HepG2 (cell line): ENCODE results near the gene RBM12. TPM values are rescaled to one million over a fixed set of nuclear protein-coding genes. Genes with fewer than 3 reads are reported as not detected.
A peak's percentile ranks its signal among the peaks of the same experiment; 100 is the strongest.

Experiments used
- AFF4 ChIP-seq: sonication (generic); formaldehyde crosslinking; IDR thresholded peaks from 2 replicates; pipeline ENCODE4 v1.4.0; 2020; ENCODE audit warnings: missing genetic modification reagents
- CCDC6 ChIP-seq: sonication (generic); formaldehyde crosslinking; IDR thresholded peaks from 2 replicates; pipeline ENCODE4 v1.8.1; 2022; ENCODE audit warnings: mild to moderate bottlenecking, missing genetic modification reagents, moderate library complexity
- TRAFD1 ChIP-seq: sonication (generic); formaldehyde crosslinking; IDR thresholded peaks from 2 replicates; pipeline ENCODE4 v1.5.1; 2020; ENCODE audit warnings: missing genetic modification reagents, mild to moderate bottlenecking, borderline replicate concordance
- ZBTB7A ChIP-seq: sonication (generic); formaldehyde crosslinking; IDR thresholded peaks from 2 replicates; pipeline ENCODE4 v1.8.0; 2022; ENCODE audit warnings: mild to moderate bottlenecking, missing genetic modification reagents
- ZNF18 ChIP-seq: sonication (generic); formaldehyde crosslinking; IDR thresholded peaks from 2 replicates; pipeline ENCODE4 v1.8.0; 2022; ENCODE audit warnings: mild to moderate bottlenecking, missing genetic modification reagents; ENCODE audit not compliant: insufficient replicate concordance
- ZNF441 ChIP-seq: sonication (generic); formaldehyde crosslinking; IDR thresholded peaks from 2 replicates; pipeline ENCODE4 v1.7.0; 2021; ENCODE audit warnings: missing genetic modification reagents, borderline replicate concordance
- polyA plus RNA-seq, 8 experiments: library from polyadenylated mRNA; depleted of rRNA in 3 of 8; stranded (reverse) in 7 of 8; unstranded in 1 of 8; fragments of >200 nt; fragmentation: Illumina TruSeq in 4 of 8; extraction: Trizol in 4 of 8; gene quantifications; 2 replicates each; pipeline versions ENCODE4 v1.2.1 to v1.2.3, GENCODE V29; 2011 to 2016; ENCODE audit warnings: low read depth in 4 of 8, missing spikeins in 1 of 8, mixed read lengths in 1 of 8; ENCODE audit not compliant: insufficient read depth in 1 of 8
- total RNA-seq, 5 experiments: library from RNA; depleted of rRNA; stranded (reverse); fragments of >200 nt; fragmentation: Illumina TruSeq; extraction: Trizol; gene quantifications; 2 replicates each; pipeline ENCODE4 v1.2.3, GENCODE V29; 2016; ENCODE audit warnings: low read depth in 1 of 5
- TF ChIP-seq, protein P1 (sequence below), 2 experiments: fragments of 450-650 bp in 1 of 2; sonication (generic) in 1 of 2; formaldehyde crosslinking in 1 of 2; IDR thresholded peaks; 2 replicates each; pipeline versions ENCODE4 v1.6.1 to v1.8.0; 2016 to 2022; ENCODE audit warnings: antibody characterized with exemption in 1 of 2, mild to moderate bottlenecking in 1 of 2, missing genetic modification reagents in 1 of 2
- TF ChIP-seq, protein P2 (sequence below): sonication (generic); formaldehyde crosslinking; IDR thresholded peaks from 2 replicates; pipeline ENCODE4 v1.4.0; 2020; ENCODE audit warnings: low read depth, mild to moderate bottlenecking, missing genetic modification reagents

RBM12 gene
- total and polyA plus RNA-seq, 2 of the 13 experiments (the other 11 are each of a cell fraction or from before 2014, with no cell fraction given) = 97.9 to 104 TPM

DNA sequence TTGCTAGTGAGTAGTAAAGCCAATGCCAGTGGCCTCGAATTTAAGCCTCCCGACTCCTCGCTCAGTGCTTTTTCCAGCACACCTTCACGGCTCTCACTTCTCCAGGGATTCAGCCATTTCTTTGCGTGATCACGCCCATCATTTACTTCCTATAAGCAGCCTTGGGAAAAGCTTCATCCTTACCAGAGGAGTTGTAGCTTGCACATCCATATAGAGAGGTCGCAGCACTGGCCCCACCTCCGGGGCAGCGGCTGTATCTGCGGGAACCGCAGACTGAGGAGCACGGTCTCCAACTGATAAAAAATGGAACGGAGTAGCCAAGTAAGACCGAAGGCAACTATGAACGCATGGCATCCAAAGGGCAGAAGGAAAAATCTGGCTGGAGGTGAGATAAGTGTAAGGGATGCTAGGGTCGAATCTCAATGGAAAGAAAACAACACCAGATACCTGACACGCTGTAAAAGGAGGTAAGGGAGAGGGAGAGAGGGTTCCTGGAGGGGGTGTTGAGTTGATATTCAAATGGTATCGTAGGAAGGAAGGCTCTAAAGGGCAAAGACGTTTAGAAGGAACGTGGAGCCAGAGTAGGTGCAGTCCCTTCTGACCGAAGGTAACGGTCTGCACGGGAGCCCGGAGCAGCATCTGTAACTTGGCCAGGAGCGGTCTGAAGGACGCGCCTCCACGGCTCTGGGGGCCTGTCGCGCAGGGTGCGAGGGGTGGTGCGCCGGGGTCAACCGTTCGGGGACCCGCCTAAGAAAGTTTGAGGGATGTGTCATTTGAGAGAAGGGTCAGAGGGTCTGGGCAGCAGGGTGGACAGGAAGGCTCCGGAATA, 33.8 kb upstream of the RBM12 start (continued):
- TF ChIP-seq, protein P1, sequence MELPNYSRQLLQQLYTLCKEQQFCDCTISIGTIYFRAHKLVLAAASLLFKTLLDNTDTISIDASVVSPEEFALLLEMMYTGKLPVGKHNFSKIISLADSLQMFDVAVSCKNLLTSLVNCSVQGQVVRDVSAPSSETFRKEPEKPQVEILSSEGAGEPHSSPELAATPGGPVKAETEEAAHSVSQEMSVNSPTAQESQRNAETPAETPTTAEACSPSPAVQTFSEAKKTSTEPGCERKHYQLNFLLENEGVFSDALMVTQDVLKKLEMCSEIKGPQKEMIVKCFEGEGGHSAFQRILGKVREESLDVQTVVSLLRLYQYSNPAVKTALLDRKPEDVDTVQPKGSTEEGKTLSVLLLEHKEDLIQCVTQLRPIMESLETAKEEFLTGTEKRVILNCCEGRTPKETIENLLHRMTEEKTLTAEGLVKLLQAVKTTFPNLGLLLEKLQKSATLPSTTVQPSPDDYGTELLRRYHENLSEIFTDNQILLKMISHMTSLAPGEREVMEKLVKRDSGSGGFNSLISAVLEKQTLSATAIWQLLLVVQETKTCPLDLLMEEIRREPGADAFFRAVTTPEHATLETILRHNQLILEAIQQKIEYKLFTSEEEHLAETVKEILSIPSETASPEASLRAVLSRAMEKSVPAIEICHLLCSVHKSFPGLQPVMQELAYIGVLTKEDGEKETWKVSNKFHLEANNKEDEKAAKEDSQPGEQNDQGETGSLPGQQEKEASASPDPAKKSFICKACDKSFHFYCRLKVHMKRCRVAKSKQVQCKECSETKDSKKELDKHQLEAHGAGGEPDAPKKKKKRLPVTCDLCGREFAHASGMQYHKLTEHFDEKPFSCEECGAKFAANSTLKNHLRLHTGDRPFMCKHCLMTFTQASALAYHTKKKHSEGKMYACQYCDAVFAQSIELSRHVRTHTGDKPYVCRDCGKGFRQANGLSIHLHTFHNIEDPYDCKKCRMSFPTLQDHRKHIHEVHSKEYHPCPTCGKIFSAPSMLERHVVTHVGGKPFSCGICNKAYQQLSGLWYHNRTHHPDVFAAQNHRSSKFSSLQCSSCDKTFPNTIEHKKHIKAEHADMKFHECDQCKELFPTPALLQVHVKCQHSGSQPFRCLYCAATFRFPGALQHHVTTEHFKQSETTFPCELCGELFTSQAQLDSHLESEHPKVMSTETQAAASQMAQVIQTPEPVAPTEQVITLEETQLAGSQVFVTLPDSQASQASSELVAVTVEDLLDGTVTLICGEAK (IDR thresholded peaks at IDR 0.05) = no peak; the same call in 1 of the 2 replicates
- TF ChIP-seq, protein P1 (CRISPR knock-in tag; IDR thresholded peaks at IDR 0.05) = peak; percentile 28; the same call in 1 of the 2 replicates
- TF ChIP-seq ZBTB7A (CRISPR knock-in tag) (no peak), CCDC6 (CRISPR knock-in tag) (no peak), ZNF18 (no peak), TRAFD1 (CRISPR knock-in tag) (no peak), ZNF441 (CRISPR knock-in tag) (no peak), AFF4 (CRISPR knock-in tag) (no peak)
- TF ChIP-seq, protein P2, sequence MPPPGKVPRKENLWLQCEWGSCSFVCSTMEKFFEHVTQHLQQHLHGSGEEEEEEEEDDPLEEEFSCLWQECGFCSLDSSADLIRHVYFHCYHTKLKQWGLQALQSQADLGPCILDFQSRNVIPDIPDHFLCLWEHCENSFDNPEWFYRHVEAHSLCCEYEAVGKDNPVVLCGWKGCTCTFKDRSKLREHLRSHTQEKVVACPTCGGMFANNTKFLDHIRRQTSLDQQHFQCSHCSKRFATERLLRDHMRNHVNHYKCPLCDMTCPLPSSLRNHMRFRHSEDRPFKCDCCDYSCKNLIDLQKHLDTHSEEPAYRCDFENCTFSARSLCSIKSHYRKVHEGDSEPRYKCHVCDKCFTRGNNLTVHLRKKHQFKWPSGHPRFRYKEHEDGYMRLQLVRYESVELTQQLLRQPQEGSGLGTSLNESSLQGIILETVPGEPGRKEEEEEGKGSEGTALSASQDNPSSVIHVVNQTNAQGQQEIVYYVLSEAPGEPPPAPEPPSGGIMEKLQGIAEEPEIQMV (CRISPR knock-in tag) = 0 out of 2 replicates have a peak, but pooled peaks have one; percentile 56
